Measurements from ENCODE around the gene NEO1. TPM values are rescaled to one million over a fixed set of nuclear protein-coding genes. Genes with fewer than 3 reads are reported as not detected.

The NEO1 gene
- total RNA-seq, 1 experiment from 2014 or later = 41.8 TPM

GRCh38 chr15:73175382-73175781, 123.1 kb downstream of the NEO1 start:
- no peak overlapping the region for H4K5ac ChIP-seq (ENCODE audit: insufficient read length, low read depth, low read length)
- no peak overlapping the region for H3T11ph ChIP-seq (ENCODE audit: low read length)
- no peaks in the 10 kb centered on the region for H4K20me1 ChIP-seq (ENCODE audit: control insufficient read depth, insufficient read depth, insufficient read length)
- no peak overlapping the region for H3K4ac ChIP-seq (ENCODE audit: low read depth, low read length)
- H2AK5ac ChIP-seq (ENCODE audit: insufficient read length, low read length) = no peak overlapping the region
- DNase-seq = no peak
- no peak overlapping the region for H2BK20ac ChIP-seq (ENCODE audit: low read depth, low read length, poor library complexity, severe bottlenecking)
- H3K79me1 ChIP-seq (ENCODE audit: insufficient read depth, low read depth, low read length, poor library complexity, severe bottlenecking) = no peaks in the 10 kb centered on the region
- Mint-ChIP-seq H3K4me3 (no peak overlapping the region), H3K36me3 (ENCODE audit: insufficient read depth in 1 of 3, low read depth in 3 of 3) (peaks cover 5 to 16% (median 8%) of the 10 kb centered on the region in 3 experiments), H3K4me1 (peaks cover 16 to 18% of the 10 kb centered on the region in 2 experiments), H3K27ac (peak overlapping the region in 1 of 3 experiments; percentile 16; a peak in 1 of 7 replicates), H3K9me3 (peaks cover 0 to 2% of the 10 kb centered on the region in 2 experiments; a peak in 1 of 5 replicates), H3K27me3 (ENCODE audit: low read depth) (no peaks in the 10 kb centered on the region)
- H3K9me3 ChIP-seq (ENCODE audit: control insufficient read depth, low read depth, low read length) = no peaks in the 10 kb centered on the region
- no peak overlapping the region for H3K14ac ChIP-seq (ENCODE audit: insufficient read depth, low read length)
- no peak overlapping the region for H2BK15ac ChIP-seq (ENCODE audit: low read depth, low read length)
- no peak overlapping the region for H4K91ac ChIP-seq (ENCODE audit: insufficient read length, low read depth, low read length)
- H4K8ac ChIP-seq (replicated peaks; ENCODE audit: insufficient read length, low read depth, low read length) = no peak overlapping the region
- H3K27ac ChIP-seq (ENCODE audit: insufficient read length, low read depth, low read length) = no peak overlapping the region
- no peak overlapping the region for H2BK12ac ChIP-seq (ENCODE audit: insufficient read length, low read depth, low read length)
- no peak overlapping the region for H3K9ac ChIP-seq (ENCODE audit: extremely low read depth, insufficient read length, low read length)
- no CpG with 5 or more reads among the region's 3 CpGs for WGBS (ENCODE audit: extremely low coverage, insufficient read length, low lambda C conversion rate)
- no peak overlapping the region for H3K23ac ChIP-seq (ENCODE audit: insufficient read length, low read depth, low read length)
- H2BK120ac ChIP-seq (ENCODE audit: low read depth, low read length, poor library complexity, severe bottlenecking) = no peak overlapping the region
- TF ChIP-seq CTCF (conservative IDR thresholded peaks at IDR 0.05) = no peak
- H3K18ac ChIP-seq (ENCODE audit: insufficient read length, low read depth, low read length) = no peak overlapping the region
- H2BK5ac ChIP-seq (ENCODE audit: insufficient read length, low read length) = no peak overlapping the region
- H3K23me2 ChIP-seq (ENCODE audit: insufficient read length, low read depth, low read length, poor library complexity, severe bottlenecking) = no peaks in the 10 kb centered on the region
- no peak overlapping the region for H3K56ac ChIP-seq (ENCODE audit: insufficient read length, low read depth, low read length)
- no peaks in the 10 kb centered on the region; the same call in 1 of the 2 replicates for H3K4me1 ChIP-seq (ENCODE audit: insufficient read depth, low read length)
- H2AFZ ChIP-seq (ENCODE audit: low read length) = no peak overlapping the region
- H3K27me3 ChIP-seq (ENCODE audit: insufficient read depth, low read length) = no peaks in the 10 kb centered on the region
- H3K79me2 ChIP-seq (ENCODE audit: insufficient read depth, low read length) = no peaks in the 10 kb centered on the region
- no peak overlapping the region for H3K4me2 ChIP-seq (ENCODE audit: insufficient read depth, insufficient read length, low read length)

Measured in H9 (cell line).